Measurements from ENCODE around the gene CYTH2. TPM values are rescaled to one million over a fixed set of nuclear protein-coding genes. Genes with fewer than 3 reads are reported as not detected.

Gene CYTH2
- 10 to 100 TPM; 29.9 to 49.8 TPM for total RNA-seq
- polyA plus RNA-seq (ENCODE audit: insufficient read length in 2 of 2): 100 to 1,000 TPM in 1 of 2 donors, 10 to 100 TPM in 1; 98.0 to 109 TPM
- long read RNA-seq, donor 1, full-length matches to known transcripts: 22 of 35 reads
- long read RNA-seq, donor 1, partial matches to known transcripts: 13 of 35 reads
- long read RNA-seq, donor 1, other reads (novel, unspliced or antisense): 0 of 35 reads
- long read RNA-seq, donor 2, full-length matches to known transcripts: 7 of 7 reads
- long read RNA-seq, donor 2, partial matches to known transcripts: 0 of 7 reads
- long read RNA-seq, donor 2, other reads (novel, unspliced or antisense): 0 of 7 reads
- long read RNA-seq, donor 3, full-length matches to known transcripts: 10 of 10 reads
- long read RNA-seq, donor 3, partial matches to known transcripts: 0 of 10 reads
- long read RNA-seq, donor 3, other reads (novel, unspliced or antisense): 0 of 10 reads
- long read RNA-seq, donor 4, full-length matches to known transcripts: 19 of 49 reads
- long read RNA-seq, donor 4, partial matches to known transcripts: 30 of 49 reads
- long read RNA-seq, donor 4, other reads (novel, unspliced or antisense): 0 of 49 reads

- Histone ChIP-seq H3K27me3 (ENCODE audit: control insufficient read depth, insufficient read depth, low read length) (no peaks in the 10 kb centered on the region), H3K9me3 (ENCODE audit: control insufficient read depth, insufficient read depth, low read length) (no peaks in the 10 kb centered on the region), H3K4me1 (ENCODE audit: control insufficient read depth, insufficient read depth, low read length) (peaks cover 23% of the 10 kb centered on the region), H3K27ac (ENCODE audit: low read depth, low read length) (peak within 1 kb of the TSS; percentile 97), H3K4me3 (ENCODE audit: low read depth, low read length) (peak within 1 kb of the TSS; percentile 96), H3K36me3 (ENCODE audit: control insufficient read depth, insufficient read depth, low read length) (peaks cover 47% of the 10 kb centered on the region)
- DNase-seq (ENCODE audit: low read depth in 4 of 6, low spot score in 6 of 6): peak in 3 of 6 donors; percentile 71 to 93 (median 92)
- under 1% methylated on average over 54 of the region's 66 CpGs for WGBS (ENCODE audit: insufficient coverage)
Measured at GRCh38 chr19:48469289-48469881, at the start of gene CYTH2. Gene CYTH2 (plus strand): TSS chr19:48469369. CDS start chr19:48469508, 139 bp downstream.

- no peak overlapping the region for H3K27ac ChIP-seq (ENCODE audit: low read depth, low read length)
- H3K27me3 ChIP-seq (ENCODE audit: control insufficient read depth, insufficient read depth, low read length): no peaks in the 10 kb centered on the region
- H3K4me3 ChIP-seq (ENCODE audit: low read depth, low read length): no peak overlapping the region
- WGBS (ENCODE audit: insufficient coverage): 71% methylated on average over 14 of the region's 16 CpGs
- no peak for DNase-seq (ENCODE audit: low read depth in 4 of 6, low spot score in 6 of 6)
- H3K9me3 ChIP-seq (ENCODE audit: control insufficient read depth, insufficient read depth, low read length): no peaks in the 10 kb centered on the region
- no peaks in the 10 kb centered on the region for H3K4me1 ChIP-seq (ENCODE audit: control insufficient read depth, insufficient read depth, low read length)
- H3K36me3 ChIP-seq (ENCODE audit: control insufficient read depth, insufficient read depth, low read length): peaks cover 42% of the 10 kb centered on the region
Measured at GRCh38 chr19:48421548-48421947, 47.6 kb upstream of the CYTH2 start.

GRCh38 chr19:48424694-48425219 lies 44.4 kb upstream of the CYTH2 start:
- H3K4me1 ChIP-seq (ENCODE audit: control insufficient read depth, insufficient read depth, low read length): no peaks in the 10 kb centered on the region
- 54% methylated on average over 8 of the region's 8 CpGs for WGBS (ENCODE audit: insufficient coverage)
- no peaks in the 10 kb centered on the region for H3K27me3 ChIP-seq (ENCODE audit: control insufficient read depth, insufficient read depth, low read length)
- no peak for DNase-seq (ENCODE audit: low read depth in 4 of 6, low spot score in 6 of 6)
- no peak overlapping the region for H3K4me3 ChIP-seq (ENCODE audit: low read depth, low read length)
- H3K36me3 ChIP-seq (ENCODE audit: control insufficient read depth, insufficient read depth, low read length): peaks cover 40% of the 10 kb centered on the region
- peak overlapping the region; percentile 25 for H3K27ac ChIP-seq (ENCODE audit: low read depth, low read length)
- H3K9me3 ChIP-seq (ENCODE audit: control insufficient read depth, insufficient read depth, low read length): no peaks in the 10 kb centered on the region

- H3K27ac ChIP-seq (ENCODE audit: low read depth, low read length): no peak overlapping the region
- H3K27me3 ChIP-seq (ENCODE audit: control insufficient read depth, insufficient read depth, low read length): no peaks in the 10 kb centered on the region
- WGBS (ENCODE audit: insufficient coverage): no CpG with 5 or more reads among the region's 1 CpG
- H3K4me3 ChIP-seq (ENCODE audit: low read depth, low read length): no peak overlapping the region
- no peaks in the 10 kb centered on the region for H3K4me1 ChIP-seq (ENCODE audit: control insufficient read depth, insufficient read depth, low read length)
- no peaks in the 10 kb centered on the region for H3K9me3 ChIP-seq (ENCODE audit: control insufficient read depth, insufficient read depth, low read length)
- H3K36me3 ChIP-seq (ENCODE audit: control insufficient read depth, insufficient read depth, low read length): peaks cover 27% of the 10 kb centered on the region
- no peak for DNase-seq (ENCODE audit: low read depth in 4 of 6, low spot score in 6 of 6)
Measured at GRCh38 chr19:48428670-48429069, 40.5 kb upstream of the CYTH2 start.

- WGBS (ENCODE audit: insufficient coverage): 70% methylated on average over 2 of the region's 8 CpGs
- peaks cover 27% of the 10 kb centered on the region for H3K36me3 ChIP-seq (ENCODE audit: control insufficient read depth, insufficient read depth, low read length)
- H3K27ac ChIP-seq (ENCODE audit: low read depth, low read length): no peak overlapping the region
- H3K27me3 ChIP-seq (ENCODE audit: control insufficient read depth, insufficient read depth, low read length): no peaks in the 10 kb centered on the region
- no peak overlapping the region for H3K4me3 ChIP-seq (ENCODE audit: low read depth, low read length)
- H3K9me3 ChIP-seq (ENCODE audit: control insufficient read depth, insufficient read depth, low read length): no peaks in the 10 kb centered on the region
- no peaks in the 10 kb centered on the region for H3K4me1 ChIP-seq (ENCODE audit: control insufficient read depth, insufficient read depth, low read length)
- no peak for DNase-seq (ENCODE audit: low read depth in 4 of 6, low spot score in 6 of 6)
Measured at GRCh38 chr19:48433337-48433736, 35.8 kb upstream of the CYTH2 start.

- Histone ChIP-seq H3K4me3 (ENCODE audit: low read depth, low read length) (no peak overlapping the region), H3K4me1 (ENCODE audit: control insufficient read depth, insufficient read depth, low read length) (no peaks in the 10 kb centered on the region), H3K36me3 (ENCODE audit: control insufficient read depth, insufficient read depth, low read length) (peaks cover 16% of the 10 kb centered on the region), H3K27ac (ENCODE audit: low read depth, low read length) (no peak overlapping the region), H3K9me3 (ENCODE audit: control insufficient read depth, insufficient read depth, low read length) (no peaks in the 10 kb centered on the region), H3K27me3 (ENCODE audit: control insufficient read depth, insufficient read depth, low read length) (peaks cover 3% of the 10 kb centered on the region)
- 84% methylated on average over 4 of the region's 5 CpGs for WGBS (ENCODE audit: insufficient coverage)
- no peak for DNase-seq (ENCODE audit: low read depth in 4 of 6, low spot score in 6 of 6)
Measured at GRCh38 chr19:48436586-48436985, 32.6 kb upstream of the CYTH2 start.

- Histone ChIP-seq H3K9me3 (ENCODE audit: control insufficient read depth, insufficient read depth, low read length) (no peaks in the 10 kb centered on the region), H3K27ac (ENCODE audit: low read depth, low read length) (no peak overlapping the region), H3K36me3 (ENCODE audit: control insufficient read depth, insufficient read depth, low read length) (peaks cover 14% of the 10 kb centered on the region), H3K4me1 (ENCODE audit: control insufficient read depth, insufficient read depth, low read length) (peaks cover 22% of the 10 kb centered on the region), H3K27me3 (ENCODE audit: control insufficient read depth, insufficient read depth, low read length) (peaks cover 11% of the 10 kb centered on the region), H3K4me3 (ENCODE audit: low read depth, low read length) (no peak overlapping the region)
- no peak for DNase-seq (ENCODE audit: low read depth in 4 of 6, low spot score in 6 of 6)
- 97% methylated on average over 15 of the region's 20 CpGs for WGBS (ENCODE audit: insufficient coverage)
Measured at GRCh38 chr19:48441360-48442050, 27.7 kb upstream of the CYTH2 start.

- H3K9me3 ChIP-seq (ENCODE audit: control insufficient read depth, insufficient read depth, low read length): no peaks in the 10 kb centered on the region
- no peak overlapping the region for H3K4me3 ChIP-seq (ENCODE audit: low read depth, low read length)
- no peak overlapping the region for H3K27ac ChIP-seq (ENCODE audit: low read depth, low read length)
- peaks cover 11% of the 10 kb centered on the region for H3K27me3 ChIP-seq (ENCODE audit: control insufficient read depth, insufficient read depth, low read length)
- H3K36me3 ChIP-seq (ENCODE audit: control insufficient read depth, insufficient read depth, low read length): peaks cover 14% of the 10 kb centered on the region
- WGBS (ENCODE audit: insufficient coverage): 25% methylated on average over 93 of the region's 94 CpGs
- no peak for DNase-seq (ENCODE audit: low read depth in 4 of 6, low spot score in 6 of 6)
- H3K4me1 ChIP-seq (ENCODE audit: control insufficient read depth, insufficient read depth, low read length): peaks cover 25% of the 10 kb centered on the region
Measured at GRCh38 chr19:48442116-48443035, 26.8 kb upstream of the CYTH2 start.
